Endothelial cell of coronary artery (primary cell): ENCODE results near the gene ZBTB7B. TPM values are rescaled to one million over a fixed set of nuclear protein-coding genes. Genes with fewer than 3 reads are reported as not detected.

Experiments used
- total RNA-seq: library from RNA; depleted of rRNA; stranded (reverse); fragments of >200 nt; gene quantifications from 2 replicates; pipeline ENCODE4 v1.2.3, GENCODE V29; 2014

Gene ZBTB7B
- total RNA-seq: 10.1 and 15.6 TPM in 2 replicates

GRCh38 chr1:155002464-155003226 is at the start of gene ZBTB7B:
Gene ZBTB7B (plus strand): TSS chr1:155002802. CDS start chr1:155014661, 11,859 bp downstream.

GRCh38 chr1:154955718-154956543 is 46.7 kb upstream of the ZBTB7B start, which contains the start of gene PBXIP1:
Gene PBXIP1 (minus strand): TSS chr1:154956099. CDS start chr1:154953721, 2,378 bp downstream.

GRCh38 chr1:154961207-154962155 is 41.1 kb upstream of the ZBTB7B start, which contains the start of gene PYGO2:
Gene PYGO2 (minus strand): TSS chr1:154961782. CDS start chr1:154961576, 206 bp downstream.

GRCh38 chr1:154970631-154971340 is 31.8 kb upstream of the ZBTB7B start, which contains the start of gene SHC1:
Gene SHC1 (minus strand): TSS chr1:154970747. CDS start chr1:154970526, 221 bp downstream.

GRCh38 chr1:154974102-154974807 is 28.3 kb upstream of the ZBTB7B start, which contains the start of gene CKS1B:
Gene CKS1B (plus strand): TSS chr1:154974681. CDS start chr1:154974746, 65 bp downstream.

GRCh38 chr1:154982897-154983648 is 19.5 kb upstream of the ZBTB7B start, which contains the start of gene FLAD1:
Gene FLAD1 (plus strand): TSS chr1:154983344. CDS start chr1:154983695, 351 bp downstream.

GRCh38 chr1:154993572-154994268 is 8.9 kb upstream of the ZBTB7B start, which contains the start of gene LENEP:
Gene LENEP (plus strand): TSS chr1:154993586. CDS start chr1:154993608, 22 bp downstream.

GRCh38 chr1:155033524-155033923 is 30.9 kb downstream of the ZBTB7B start, which contains the start of the genes DCST1 and DCST2:
Gene DCST1 (plus strand): TSS chr1:155033824. CDS start chr1:155034037, 213 bp downstream.
Gene DCST2 (minus strand): TSS chr1:155033781. CDS start chr1:155033701, 80 bp downstream.

GRCh38 chr1:155050560-155051341 is 48.1 kb downstream of the ZBTB7B start, which contains the start of gene ADAM15:
Gene ADAM15 (plus strand): TSS chr1:155051316. CDS start chr1:155051387, 71 bp downstream.

GRCh38 chr1:155063550-155064110 is 61.0 kb downstream of the ZBTB7B start, which contains the start of gene EFNA4:
Gene EFNA4 (plus strand): TSS chr1:155063740. CDS start chr1:155063824, 84 bp downstream.

Other genes starting within 250 kb of the ZBTB7B start
- gene KCNN3, start 132.5 kb upstream of the ZBTB7B start, total RNA-seq: 0.09 and 0.19 TPM in 2 replicates
- 8.8 and 13.7 TPM in 2 replicates for gene PMVK, start 66.1 kb upstream of the ZBTB7B start, total RNA-seq
- gene PBXIP1, start 46.7 kb upstream of the ZBTB7B start, total RNA-seq: 90.7 and 96.4 TPM in 2 replicates
- gene PYGO2, start 41.0 kb upstream of the ZBTB7B start, total RNA-seq: 4.9 and 5.0 TPM in 2 replicates
- 144 and 203 TPM in 2 replicates for gene SHC1, start 32.1 kb upstream of the ZBTB7B start, total RNA-seq
- gene CKS1B, start 28.1 kb upstream of the ZBTB7B start, total RNA-seq: 49.8 and 80.9 TPM in 2 replicates
- 23.7 and 28.6 TPM in 2 replicates for gene FLAD1, start 19.5 kb upstream of the ZBTB7B start, total RNA-seq
- gene LENEP, start 9.2 kb upstream of the ZBTB7B start, total RNA-seq: 0.18 TPM in 1 of 2 replicates, not detected in the other
- 0.09 TPM in 1 of 2 replicates, not detected in the other for gene DCST2, start 31.0 kb downstream of the ZBTB7B start, total RNA-seq
- gene DCST1, start 31.0 kb downstream of the ZBTB7B start, total RNA-seq: not detected in 2 replicates
- gene ADAM15, start 48.5 kb downstream of the ZBTB7B start, total RNA-seq: 279 and 339 TPM in 2 replicates
- 8.7 and 11.3 TPM in 2 replicates for gene EFNA4, start 60.9 kb downstream of the ZBTB7B start, total RNA-seq
- gene EFNA3, start 76.0 kb downstream of the ZBTB7B start, total RNA-seq: 1.0 and 1.6 TPM in 2 replicates
- 62.8 and 82.9 TPM in 2 replicates for gene EFNA1, start 125.1 kb downstream of the ZBTB7B start, total RNA-seq
- 20.9 and 25.9 TPM in 2 replicates for gene SLC50A1, start 133.1 kb downstream of the ZBTB7B start, total RNA-seq
- 29.1 and 35.1 TPM in 2 replicates for gene DPM3, start 137.7 kb downstream of the ZBTB7B start, total RNA-seq
- 96.6 and 105 TPM in 2 replicates for gene KRTCAP2, start 170.5 kb downstream of the ZBTB7B start, total RNA-seq
- 4.9 and 5.9 TPM in 2 replicates for gene TRIM46, start 171.0 kb downstream of the ZBTB7B start, total RNA-seq
- 12.9 and 13.5 TPM in 2 replicates for gene THBS3, start 205.1 kb downstream of the ZBTB7B start, total RNA-seq
- 37.1 and 45.6 TPM in 2 replicates for gene MTX1, start 205.9 kb downstream of the ZBTB7B start, total RNA-seq